ENCODE measurements around the gene MSRB3.

Gene MSRB3

DNA sequence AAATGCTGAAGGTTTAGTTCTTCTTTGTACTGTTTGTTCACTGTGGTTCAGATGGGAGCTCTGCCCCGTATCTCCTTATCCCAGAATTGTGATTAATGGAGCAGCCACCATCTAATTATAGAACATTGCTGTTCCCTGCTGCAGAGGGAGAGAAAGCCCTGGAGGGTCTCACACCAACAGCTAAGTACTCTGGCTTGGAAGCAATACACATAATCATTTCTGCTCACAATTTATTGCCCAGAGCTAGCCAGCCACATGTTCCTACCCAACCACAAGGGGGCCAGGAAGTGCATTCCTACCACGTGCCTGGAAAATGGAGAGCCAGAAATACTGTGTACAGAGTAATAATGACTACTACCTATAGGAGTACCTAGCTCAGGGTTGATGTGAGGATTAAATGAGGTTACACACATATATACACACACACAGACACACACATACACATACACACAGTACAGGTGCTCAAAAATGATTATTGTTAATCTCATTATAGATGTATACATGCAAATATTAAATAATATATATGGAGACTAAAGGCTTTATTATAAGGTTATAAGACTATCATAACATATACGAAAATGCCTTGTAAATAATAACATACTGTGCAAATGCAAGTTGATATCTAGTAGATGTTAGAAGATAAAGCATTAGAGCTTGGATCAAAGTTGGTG is 22.3 kb downstream of the MSRB3 start:
- peak; percentile 13 for DNase-seq (ENCODE audit: low read depth)
- TF ChIP-seq, protein P1, sequence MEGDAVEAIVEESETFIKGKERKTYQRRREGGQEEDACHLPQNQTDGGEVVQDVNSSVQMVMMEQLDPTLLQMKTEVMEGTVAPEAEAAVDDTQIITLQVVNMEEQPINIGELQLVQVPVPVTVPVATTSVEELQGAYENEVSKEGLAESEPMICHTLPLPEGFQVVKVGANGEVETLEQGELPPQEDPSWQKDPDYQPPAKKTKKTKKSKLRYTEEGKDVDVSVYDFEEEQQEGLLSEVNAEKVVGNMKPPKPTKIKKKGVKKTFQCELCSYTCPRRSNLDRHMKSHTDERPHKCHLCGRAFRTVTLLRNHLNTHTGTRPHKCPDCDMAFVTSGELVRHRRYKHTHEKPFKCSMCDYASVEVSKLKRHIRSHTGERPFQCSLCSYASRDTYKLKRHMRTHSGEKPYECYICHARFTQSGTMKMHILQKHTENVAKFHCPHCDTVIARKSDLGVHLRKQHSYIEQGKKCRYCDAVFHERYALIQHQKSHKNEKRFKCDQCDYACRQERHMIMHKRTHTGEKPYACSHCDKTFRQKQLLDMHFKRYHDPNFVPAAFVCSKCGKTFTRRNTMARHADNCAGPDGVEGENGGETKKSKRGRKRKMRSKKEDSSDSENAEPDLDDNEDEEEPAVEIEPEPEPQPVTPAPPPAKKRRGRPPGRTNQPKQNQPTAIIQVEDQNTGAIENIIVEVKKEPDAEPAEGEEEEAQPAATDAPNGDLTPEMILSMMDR (conservative IDR thresholded peaks at IDR 0.05; ENCODE audit: low read length) = peak; percentile 38
- H3K4me3 ChIP-seq (ENCODE audit: low read length) = no peak overlapping the region

DNA sequence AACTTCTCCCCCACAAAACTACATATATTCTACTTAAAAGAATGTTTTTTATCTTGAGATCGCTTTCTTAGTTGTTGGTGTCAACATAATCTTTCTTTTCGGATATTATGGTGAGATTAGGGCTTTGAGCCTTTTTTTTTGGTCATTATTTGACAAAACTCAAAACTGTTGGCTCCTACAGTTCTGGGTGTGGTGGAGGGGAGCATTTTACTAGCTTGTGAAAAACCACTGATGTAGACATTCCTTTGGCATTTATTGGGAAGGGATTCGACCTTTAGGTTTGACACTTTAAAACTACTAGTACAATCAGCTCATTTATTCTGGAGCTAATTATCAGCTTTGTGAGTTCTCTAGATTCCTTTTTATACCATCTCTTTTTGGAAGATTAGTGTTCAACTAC is 24.4 kb downstream of the MSRB3 start:
- H3K4me3 ChIP-seq (ENCODE audit: low read length) = no peak overlapping the region
- DNase-seq (ENCODE audit: low read depth) = no peak
- TF ChIP-seq, protein P1 (conservative IDR thresholded peaks at IDR 0.05; ENCODE audit: low read length) = no peak

DNA sequence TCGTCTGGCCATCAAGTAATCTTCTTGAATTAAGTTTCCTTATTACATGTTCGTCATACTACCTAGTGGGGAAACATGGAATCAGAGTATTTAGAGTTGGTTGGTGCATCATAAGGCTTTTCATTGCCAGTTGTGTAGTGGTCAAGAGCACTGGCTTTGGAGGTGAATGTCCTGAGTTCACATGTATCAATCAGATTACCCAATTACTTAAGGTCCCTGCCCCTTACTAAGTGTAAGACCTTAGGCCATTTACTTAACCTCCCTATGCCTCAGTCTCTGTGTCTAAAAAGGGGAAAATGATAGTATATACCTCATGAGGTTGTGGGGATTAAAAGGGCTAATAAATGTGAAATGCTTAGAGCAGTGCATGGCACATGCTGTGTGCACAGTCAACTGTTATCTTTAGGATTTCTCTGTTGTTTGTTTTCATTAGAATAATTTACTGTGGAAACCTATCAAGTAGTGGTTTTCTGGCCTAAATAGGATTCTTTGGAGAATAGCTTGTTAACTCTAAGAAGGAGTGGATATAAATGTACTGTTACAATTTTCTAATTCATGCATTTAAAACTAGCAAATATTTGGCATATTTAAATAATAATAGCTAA is 27.0 kb downstream of the MSRB3 start:
- TF ChIP-seq, protein P1 (conservative IDR thresholded peaks at IDR 0.05; ENCODE audit: low read length) = no peak
- DNase-seq (ENCODE audit: low read depth) = no peak
- H3K4me3 ChIP-seq (ENCODE audit: low read length) = no peak overlapping the region

DNA sequence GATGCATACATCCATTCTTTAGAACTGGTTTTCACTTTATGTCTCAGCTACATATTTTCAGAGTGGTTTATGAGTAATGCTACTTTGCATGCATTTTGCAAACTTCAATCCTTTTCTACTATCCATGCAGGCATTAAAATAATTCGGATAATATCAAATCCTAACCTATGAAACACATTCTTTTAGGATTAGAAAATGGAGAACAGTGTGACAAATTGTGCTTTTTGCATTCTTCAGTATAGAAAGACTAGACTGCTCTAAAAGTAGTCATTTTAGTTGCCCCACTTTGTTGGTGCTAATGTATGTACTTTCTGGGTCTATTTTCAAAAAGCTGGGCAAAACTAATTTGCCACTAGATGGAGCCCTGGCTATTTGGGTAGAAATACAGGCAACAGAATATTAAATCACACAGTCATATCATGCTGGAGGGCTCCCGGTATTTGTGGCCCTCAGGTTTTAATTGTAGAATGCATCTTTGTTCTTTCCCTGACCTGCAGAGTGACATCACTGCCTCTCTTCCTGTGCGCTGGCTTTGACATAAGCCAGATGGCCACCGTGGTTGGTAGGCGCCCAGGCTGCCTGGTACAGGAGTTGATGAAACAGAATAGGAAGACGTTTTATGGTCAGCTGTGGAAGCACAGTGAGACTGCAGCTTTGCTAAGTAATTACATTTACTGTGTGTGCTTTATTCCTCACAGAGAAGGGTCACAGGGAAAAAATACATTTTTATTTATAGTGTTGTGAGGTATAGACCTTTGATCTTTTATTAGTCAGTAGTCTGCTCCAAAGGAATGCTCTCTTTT is 28.1 kb downstream of the MSRB3 start:
- TF ChIP-seq, protein P1 (conservative IDR thresholded peaks at IDR 0.05; ENCODE audit: low read length) = peak; percentile 74
- H3K4me3 ChIP-seq (ENCODE audit: low read length) = no peak overlapping the region
- DNase-seq (ENCODE audit: low read depth) = peak; percentile 45

DNA sequence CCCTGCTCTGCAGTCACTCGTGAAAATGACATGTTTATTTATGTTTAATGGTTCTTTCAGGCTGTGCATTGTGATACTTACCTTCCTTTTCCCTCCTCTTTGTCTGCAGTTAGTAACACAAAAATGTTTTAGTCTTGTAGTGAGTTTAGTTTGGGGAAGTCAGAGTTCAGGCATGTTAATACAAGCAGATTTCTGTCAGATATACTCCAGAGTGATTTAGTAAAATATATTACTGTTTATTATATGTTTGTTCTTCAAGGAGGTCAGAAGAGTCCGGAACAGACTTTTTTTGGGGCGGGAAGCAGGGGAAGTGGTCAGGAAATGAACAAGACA is 28.7 kb downstream of the MSRB3 start:
- H3K4me3 ChIP-seq (ENCODE audit: low read length) = no peak overlapping the region
- DNase-seq (ENCODE audit: low read depth) = no peak
- TF ChIP-seq, protein P1 (conservative IDR thresholded peaks at IDR 0.05; ENCODE audit: low read length) = no peak

DNA sequence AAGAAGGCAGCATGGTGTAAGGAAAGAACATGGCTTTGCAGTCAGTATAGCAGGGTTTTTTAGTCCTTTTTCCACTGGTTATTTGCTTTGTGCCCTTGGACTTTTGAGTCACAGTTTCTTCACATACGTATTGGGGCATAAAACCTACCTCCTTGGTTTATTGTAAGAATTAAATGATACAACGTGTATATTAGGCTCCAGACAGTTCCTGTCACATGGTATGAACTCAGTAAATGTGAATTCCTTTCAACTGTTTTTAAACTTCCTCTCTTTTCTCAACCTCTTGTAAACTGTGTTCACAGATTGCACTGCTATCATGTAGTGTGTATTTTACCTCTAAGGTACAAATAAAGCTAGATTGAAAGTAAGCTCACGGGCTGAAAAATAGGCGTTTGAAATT is 29.5 kb downstream of the MSRB3 start:
- no peak for DNase-seq (ENCODE audit: low read depth)
- no peak overlapping the region for H3K4me3 ChIP-seq (ENCODE audit: low read length)
- TF ChIP-seq, protein P1 (conservative IDR thresholded peaks at IDR 0.05; ENCODE audit: low read length) = no peak

Data from AG10803 (cell line).